Measurements from ENCODE around the gene OCSTAMP. TPM values are rescaled to one million over a fixed set of nuclear protein-coding genes. Genes with fewer than 3 reads are reported as not detected.

OCSTAMP gene
- total RNA-seq, 1 experiment from 2014 or later, result not detected

DNA sequence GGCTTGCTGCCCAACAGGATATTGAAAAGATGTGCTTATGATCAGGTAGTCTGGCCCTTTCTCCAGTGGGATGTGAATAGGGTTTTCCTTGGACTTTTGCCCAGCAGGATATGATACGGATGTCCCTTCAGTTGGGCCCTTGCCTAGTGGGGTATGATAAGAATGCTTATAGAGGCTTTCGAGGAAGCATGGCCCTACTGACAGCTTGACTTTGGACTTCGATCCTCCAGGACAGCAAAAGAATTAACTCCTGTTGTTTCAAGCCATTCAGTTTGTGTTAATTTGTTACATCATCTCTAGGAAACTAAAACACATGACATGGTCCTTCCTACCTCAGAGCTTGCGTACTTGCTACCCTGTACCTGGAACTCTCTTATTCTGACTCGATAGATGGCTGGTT, 27.3 kb downstream of the OCSTAMP start:
- intact Hi-C loops (cut with micrococcal nuclease; ENCODE audit: unreplicated experiment) (no loop called here), in situ Hi-C loops (cut with HindIII; ENCODE audit: low pct_unique_long_range_greater_than_20kb, low sequenced_read_pairs) (no loop called here)
- no TSS peak for BruUV-seq (replicated peaks)
- no peaks in the 10 kb centered on the region for H3K4me1 ChIP-seq (ENCODE audit: control insufficient read depth, insufficient read depth, low read length)
- H3K27me3 ChIP-seq (ENCODE audit: control insufficient read depth, insufficient read depth, low read length), result 0 out of 2 replicates have a peak, but pooled peaks cover 3% of the 10 kb centered on the region
- ChIA-PET CTCF (no interaction called here), POLR2A (no interaction called here)
- TF ChIP-seq TCF7L2 (IDR thresholded peaks at IDR 0.05; ENCODE audit: low read depth, low read length), result no peak
- TF ChIP-seq SIN3A (IDR thresholded peaks at IDR 0.05; ENCODE audit: borderline replicate concordance, insufficient read depth, low read depth, low read length), result no peak
- TF ChIP-seq, protein P1, sequence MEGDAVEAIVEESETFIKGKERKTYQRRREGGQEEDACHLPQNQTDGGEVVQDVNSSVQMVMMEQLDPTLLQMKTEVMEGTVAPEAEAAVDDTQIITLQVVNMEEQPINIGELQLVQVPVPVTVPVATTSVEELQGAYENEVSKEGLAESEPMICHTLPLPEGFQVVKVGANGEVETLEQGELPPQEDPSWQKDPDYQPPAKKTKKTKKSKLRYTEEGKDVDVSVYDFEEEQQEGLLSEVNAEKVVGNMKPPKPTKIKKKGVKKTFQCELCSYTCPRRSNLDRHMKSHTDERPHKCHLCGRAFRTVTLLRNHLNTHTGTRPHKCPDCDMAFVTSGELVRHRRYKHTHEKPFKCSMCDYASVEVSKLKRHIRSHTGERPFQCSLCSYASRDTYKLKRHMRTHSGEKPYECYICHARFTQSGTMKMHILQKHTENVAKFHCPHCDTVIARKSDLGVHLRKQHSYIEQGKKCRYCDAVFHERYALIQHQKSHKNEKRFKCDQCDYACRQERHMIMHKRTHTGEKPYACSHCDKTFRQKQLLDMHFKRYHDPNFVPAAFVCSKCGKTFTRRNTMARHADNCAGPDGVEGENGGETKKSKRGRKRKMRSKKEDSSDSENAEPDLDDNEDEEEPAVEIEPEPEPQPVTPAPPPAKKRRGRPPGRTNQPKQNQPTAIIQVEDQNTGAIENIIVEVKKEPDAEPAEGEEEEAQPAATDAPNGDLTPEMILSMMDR (IDR thresholded peaks at IDR 0.05), result no peak
- TF ChIP-seq POLR2AphosphoS5 (IDR thresholded peaks at IDR 0.05; ENCODE audit: low read depth, low read length), result no peak
- TF ChIP-seq, protein P2, sequence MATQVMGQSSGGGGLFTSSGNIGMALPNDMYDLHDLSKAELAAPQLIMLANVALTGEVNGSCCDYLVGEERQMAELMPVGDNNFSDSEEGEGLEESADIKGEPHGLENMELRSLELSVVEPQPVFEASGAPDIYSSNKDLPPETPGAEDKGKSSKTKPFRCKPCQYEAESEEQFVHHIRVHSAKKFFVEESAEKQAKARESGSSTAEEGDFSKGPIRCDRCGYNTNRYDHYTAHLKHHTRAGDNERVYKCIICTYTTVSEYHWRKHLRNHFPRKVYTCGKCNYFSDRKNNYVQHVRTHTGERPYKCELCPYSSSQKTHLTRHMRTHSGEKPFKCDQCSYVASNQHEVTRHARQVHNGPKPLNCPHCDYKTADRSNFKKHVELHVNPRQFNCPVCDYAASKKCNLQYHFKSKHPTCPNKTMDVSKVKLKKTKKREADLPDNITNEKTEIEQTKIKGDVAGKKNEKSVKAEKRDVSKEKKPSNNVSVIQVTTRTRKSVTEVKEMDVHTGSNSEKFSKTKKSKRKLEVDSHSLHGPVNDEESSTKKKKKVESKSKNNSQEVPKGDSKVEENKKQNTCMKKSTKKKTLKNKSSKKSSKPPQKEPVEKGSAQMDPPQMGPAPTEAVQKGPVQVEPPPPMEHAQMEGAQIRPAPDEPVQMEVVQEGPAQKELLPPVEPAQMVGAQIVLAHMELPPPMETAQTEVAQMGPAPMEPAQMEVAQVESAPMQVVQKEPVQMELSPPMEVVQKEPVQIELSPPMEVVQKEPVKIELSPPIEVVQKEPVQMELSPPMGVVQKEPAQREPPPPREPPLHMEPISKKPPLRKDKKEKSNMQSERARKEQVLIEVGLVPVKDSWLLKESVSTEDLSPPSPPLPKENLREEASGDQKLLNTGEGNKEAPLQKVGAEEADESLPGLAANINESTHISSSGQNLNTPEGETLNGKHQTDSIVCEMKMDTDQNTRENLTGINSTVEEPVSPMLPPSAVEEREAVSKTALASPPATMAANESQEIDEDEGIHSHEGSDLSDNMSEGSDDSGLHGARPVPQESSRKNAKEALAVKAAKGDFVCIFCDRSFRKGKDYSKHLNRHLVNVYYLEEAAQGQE (IDR thresholded peaks at IDR 0.05; ENCODE audit: insufficient read depth in 1 of 2, low read depth in 2 of 2, low read length in 1 of 2), result no peak
- no peak for DNase-seq (ENCODE audit: low read depth, low spot score)
- ATAC-seq, result no peak
- H3K4me3 ChIP-seq (ENCODE audit: low read depth in 2 of 2, low read length in 2 of 2), result no peak overlapping the region
- H3K27ac ChIP-seq (ENCODE audit: low read length), result no peak overlapping the region
- no peaks in the 10 kb centered on the region for H3K36me3 ChIP-seq (ENCODE audit: control insufficient read depth, insufficient read depth, low read length)
- H3K9me3 ChIP-seq (ENCODE audit: control insufficient read depth, insufficient read depth, low read depth, low read length), result no peaks in the 10 kb centered on the region

DNA sequence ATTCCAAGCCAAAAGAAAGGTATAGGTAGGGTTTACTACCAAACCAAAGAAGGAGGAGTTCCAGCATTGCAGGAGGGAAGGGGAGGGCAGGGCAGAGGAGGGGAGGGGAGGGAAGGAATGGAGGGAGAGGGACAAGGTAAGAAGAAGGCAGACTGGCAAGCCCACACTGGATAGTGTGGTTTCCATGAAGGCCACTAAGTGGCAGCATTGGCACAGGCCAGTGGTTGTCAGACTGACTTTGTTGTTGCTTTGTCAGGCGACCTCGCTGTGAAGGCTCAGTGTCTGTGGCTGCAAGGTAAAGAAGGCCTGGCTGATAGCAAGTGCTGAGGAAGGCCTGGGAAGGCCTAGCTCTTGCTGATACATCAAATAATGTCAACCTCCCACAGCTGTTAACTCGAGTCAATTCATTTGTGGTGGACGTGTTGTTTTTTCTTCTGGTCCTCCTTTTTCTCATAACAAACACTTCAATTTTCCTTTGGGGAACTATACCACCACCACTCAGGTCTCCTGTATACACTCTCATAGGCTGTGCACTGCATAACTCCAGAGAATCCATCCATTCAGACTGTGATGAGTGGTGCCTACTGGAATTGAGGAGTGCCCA, 29.4 kb downstream of the OCSTAMP start:
- TF ChIP-seq TCF7L2 (IDR thresholded peaks at IDR 0.05; ENCODE audit: low read depth, low read length), result no peak
- TF ChIP-seq, protein P1 (IDR thresholded peaks at IDR 0.05), result peak; percentile 81
- CTCF ChIA-PET, result interaction anchor here (0.6 kb wide), 1 partner anchor 154 kb away, joined by 8 read pairs; no protein-coding TSS in a partner anchor
- intact Hi-C loops (cut with micrococcal nuclease; ENCODE audit: unreplicated experiment) (loop anchor here (2.0 kb wide), 1 partner anchor 160 kb away; no protein-coding TSS in a partner anchor), in situ Hi-C loops (cut with HindIII; ENCODE audit: low pct_unique_long_range_greater_than_20kb, low sequenced_read_pairs) (no loop called here)
- H3K27ac ChIP-seq (ENCODE audit: low read length), result no peak overlapping the region
- ATAC-seq (peak; percentile 92), DNase-seq (ENCODE audit: low read depth, low spot score) (peak; percentile 20)
- H3K36me3 ChIP-seq (ENCODE audit: control insufficient read depth, insufficient read depth, low read length), result no peaks in the 10 kb centered on the region
- H3K9me3 ChIP-seq (ENCODE audit: control insufficient read depth, insufficient read depth, low read depth, low read length), result no peaks in the 10 kb centered on the region
- H3K27me3 ChIP-seq (ENCODE audit: control insufficient read depth, insufficient read depth, low read length), result peaks cover 3% of the 10 kb centered on the region; the same call in 1 of the 2 replicates
- BruUV-seq (replicated peaks), result no TSS peak
- no peak overlapping the region for H3K4me3 ChIP-seq (ENCODE audit: low read depth in 2 of 2, low read length in 2 of 2)
- POLR2A ChIA-PET, result no interaction called here
- no peaks in the 10 kb centered on the region for H3K4me1 ChIP-seq (ENCODE audit: control insufficient read depth, insufficient read depth, low read length)

All from Panc1 (cell line).